GM12874 (cell line): ENCODE measurements around the gene ZNF574.
A peak's percentile ranks its signal among the peaks of the same experiment; 100 is the strongest.

Source experiments
- CTCF ChIP-seq: IDR thresholded peaks from 2 replicates; pipeline ENCODE4 v1.5.1; 2011; ENCODE audit warnings: low read depth, mild to moderate bottlenecking, control low read depth, low read length, moderate library complexity; ENCODE audit not compliant: insufficient read depth

ZNF574 gene

DNA sequence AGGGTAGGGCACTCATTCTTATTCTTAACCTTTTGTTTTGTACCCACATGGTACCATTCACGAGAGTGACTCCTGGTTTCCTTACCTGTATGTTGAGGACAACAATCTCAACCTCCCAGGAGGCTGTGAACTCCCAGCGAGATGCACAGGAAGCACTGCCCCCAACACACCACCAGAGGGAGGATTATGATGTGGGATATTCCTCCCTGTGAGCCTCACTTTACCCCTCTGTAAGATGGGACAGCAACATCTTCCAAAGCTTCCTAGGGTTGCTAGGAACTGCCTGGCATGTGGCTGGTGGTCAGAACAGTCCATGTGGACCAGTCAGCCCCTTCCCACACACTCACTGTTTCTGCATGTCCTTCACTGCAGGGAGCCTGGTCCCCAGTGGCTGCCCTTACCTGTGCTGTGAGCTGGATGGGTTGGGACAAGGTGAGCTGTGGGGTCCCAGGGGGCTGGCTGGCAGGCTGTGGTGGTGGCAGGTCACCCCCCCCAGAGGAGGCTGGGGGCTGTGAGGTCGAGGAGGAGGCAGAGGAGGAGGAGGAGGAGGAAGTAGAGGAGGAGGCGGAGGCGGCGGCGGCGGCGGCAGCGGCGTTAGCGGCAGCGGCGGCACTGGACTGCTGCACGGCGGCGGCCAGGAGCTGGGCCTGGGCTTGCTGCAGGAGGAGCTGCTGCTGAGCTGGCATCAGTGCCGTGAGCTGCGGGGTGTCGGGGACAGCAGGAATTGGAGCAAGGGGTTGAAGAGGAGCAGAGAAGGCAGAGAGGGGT, 40.5 kb downstream of the ZNF574 start:
- peak; percentile 45; the same call in 1 of the 2 replicates for TF ChIP-seq CTCF

- no peak for TF ChIP-seq CTCF
Observed at GRCh38 chr19:42117076-42117475, 41.1 kb downstream of the ZNF574 start.

DNA sequence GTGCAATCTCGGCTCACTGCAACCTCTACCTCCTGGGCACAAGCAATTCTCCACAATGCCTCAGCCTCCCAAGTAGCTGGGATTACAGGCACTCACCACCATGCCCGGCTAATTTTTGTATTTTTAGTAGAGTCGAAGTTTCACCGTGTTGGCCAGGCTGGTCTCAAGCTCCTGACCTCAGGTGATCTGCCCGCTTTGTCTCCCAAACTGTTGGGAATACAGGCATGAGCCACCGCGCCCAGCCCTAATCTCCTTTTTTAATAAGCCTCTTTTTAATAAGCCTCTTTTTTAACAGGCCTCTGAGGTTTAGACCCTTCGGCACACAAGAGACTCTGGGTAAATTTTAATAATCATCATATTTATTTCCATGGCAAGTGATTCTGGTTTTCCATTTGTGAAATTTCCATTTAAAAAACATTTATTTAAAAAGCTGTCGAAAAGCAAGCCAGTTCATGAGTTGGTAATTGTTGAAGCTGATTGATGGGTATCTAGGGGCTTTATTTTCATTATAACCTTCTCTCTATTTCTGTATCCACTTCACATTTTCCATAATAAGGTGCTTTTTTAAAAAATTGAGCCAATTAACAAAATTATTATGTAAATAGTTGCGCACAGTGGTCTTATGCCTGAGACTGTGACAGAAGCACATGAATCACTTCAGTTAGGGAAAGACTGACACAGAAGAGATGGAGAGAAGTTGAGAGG, 44.5 kb downstream of the ZNF574 start:
- TF ChIP-seq CTCF: no peak

GRCh38 chr19:42121036-42121621, 45.2 kb downstream of the ZNF574 start:
- no peak for TF ChIP-seq CTCF

DNA sequence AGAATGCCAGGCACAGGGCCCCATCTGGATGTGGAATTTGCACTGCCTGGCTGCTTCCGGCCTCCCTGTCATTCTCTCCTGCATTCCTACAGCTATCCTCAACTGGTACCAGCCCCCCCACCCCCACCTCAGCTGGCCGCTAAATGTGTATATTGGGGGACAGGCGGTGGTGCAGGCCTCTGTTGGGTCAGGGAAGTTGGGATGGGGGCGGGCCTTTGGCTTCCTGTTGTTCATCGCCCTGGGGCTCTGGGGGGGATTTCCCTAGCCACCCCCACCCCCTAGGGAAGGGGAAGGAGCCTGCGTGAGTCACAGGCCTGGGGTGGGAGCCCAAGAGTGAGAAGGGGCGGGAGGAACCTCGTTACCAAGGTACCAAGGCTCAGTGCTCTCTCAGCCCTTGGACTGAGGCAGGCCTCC, 45.7 kb downstream of the ZNF574 start:
- TF ChIP-seq CTCF: no peak

- no peak for TF ChIP-seq CTCF
Observed at GRCh38 chr19:42122691-42123607, 47.0 kb downstream of the ZNF574 start.
